GM12878 (cell line): ENCODE data around the gene SUN5. TPM values are rescaled to one million over a fixed set of nuclear protein-coding genes. Genes with fewer than 3 reads are reported as not detected.

ENCODE experiments used
- ATAC-seq: fragments of 200-7000 bp; cut with Tn5 transposase; 3 replicates; pipeline ENCODE4 v1.9.1; 2020; ENCODE audit warnings: mild to moderate bottlenecking, moderate library complexity
- BruUV-seq: library from RNA; stranded (reverse); fragments of 400-500 nt; replicated peaks from 2 replicates; lab custom pipeline; 2021; lab: Mats Ljungman, UMichigan
- CTCF ChIA-PET: fragments of 300-600 bp; sonication (Branson Sonifier 250); formaldehyde crosslinking; extraction: SDS; loops from one replicate; lab custom pipeline; 2021; ENCODE audit warnings: inconsistent platforms; lab: Yijun Ruan, JAX
- POLR2A ChIA-PET: fragments of 350-600 bp; formaldehyde crosslinking; extraction: SDS; loops from one replicate; lab custom pipeline; 2021; ENCODE audit warnings: inconsistent platforms; lab: Charles Lee
- RAD21 ChIA-PET: fragments of 300-600 bp; sonication (Branson Sonifier 250); formaldehyde crosslinking; loops from one replicate; lab custom pipeline; 2023; ENCODE audit warnings: antibody characterized with exemption; ENCODE audit not compliant: unreplicated experiment; lab: Charles Lee
- SMC1A ChIA-PET: fragments of 300-600 bp; sonication (Branson Sonifier 250); formaldehyde crosslinking; loops from one replicate; lab custom pipeline; 2023; ENCODE audit not compliant: unreplicated experiment, uncharacterized antibody; lab: Charles Lee
- DNase-seq: peaks from one replicate; pipeline ENCODE4 v3.0.0-alpha.2; 2011; ENCODE audit warnings: low read depth, low spot score
- FAIRE-seq: peaks from 3 replicates; lab custom pipeline; 2011; peaks lifted over from hg19 to GRCh38; lab: Jason Lieb, UNC
- H2AFZ ChIP-seq: 2 replicates; pipeline ENCODE4 v1.6.0; 2011; ENCODE audit warnings: low read depth, low read length, control low read depth; ENCODE audit not compliant: control insufficient read depth
- H3K27ac ChIP-seq: 2 replicates; pipeline ENCODE4 v1.5.1; 2011; ENCODE audit warnings: control low read depth; ENCODE audit not compliant: control insufficient read depth, insufficient read depth
- H3K27me3 ChIP-seq, 2 experiments: replicated peaks in 1 of 2; 2 replicates each; pipeline versions ENCODE4 v1.6.0 to v1.6.1; 2011; ENCODE audit warnings: low read length in 1 of 2; ENCODE audit not compliant: control insufficient read depth in 2 of 2, insufficient read depth in 2 of 2
- H3K36me3 ChIP-seq, 2 experiments: 2 replicates each; pipeline ENCODE4 v1.5.1; 2011; ENCODE audit warnings: low read length in 1 of 2; ENCODE audit not compliant: control insufficient read depth in 2 of 2, insufficient read depth in 2 of 2
- H3K4me1 ChIP-seq: 2 replicates; pipeline ENCODE4 v1.6.1; 2011; ENCODE audit warnings: mild to moderate bottlenecking, low read length, moderate library complexity, mixed read lengths; ENCODE audit not compliant: control insufficient read depth, insufficient read depth
- H3K4me2 ChIP-seq: 2 replicates; pipeline ENCODE4 v1.6.0; 2011; ENCODE audit warnings: control low read depth; ENCODE audit not compliant: control insufficient read depth, insufficient read depth
- H3K4me3 ChIP-seq: fragments of 200-600 bp; sonication (generic); 2 replicates; pipeline ENCODE4 v1.5.1; 2016
- H3K79me2 ChIP-seq: 2 replicates; pipeline ENCODE4 v1.6.0; 2011; ENCODE audit warnings: low read length; ENCODE audit not compliant: control insufficient read depth, insufficient read depth
- H3K9ac ChIP-seq: 2 replicates; pipeline ENCODE4 v1.8.0; 2011; ENCODE audit warnings: low read length, control low read depth, mixed read lengths; ENCODE audit not compliant: control insufficient read depth, insufficient read depth
- H3K9me3 ChIP-seq: replicated peaks from 3 replicates; pipeline ENCODE4 v1.5.1; 2011; ENCODE audit warnings: mild to moderate bottlenecking, low read length; ENCODE audit not compliant: control insufficient read depth, insufficient read depth
- H4K20me1 ChIP-seq: 2 replicates; pipeline ENCODE4 v1.6.0; 2011; ENCODE audit not compliant: control insufficient read depth, insufficient read depth
- ASH2L ChIP-seq: fragments of 300-600, 200-600 bp; sonication (generic); IDR thresholded peaks from 2 replicates; pipeline ENCODE4 v1.6.1; 2017; ENCODE audit warnings: low read depth, mild to moderate bottlenecking, borderline replicate concordance
- HDAC6 ChIP-seq: fragments of 200-600 bp; sonication (generic); IDR thresholded peaks from one replicate; pipeline ENCODE4 v1.8.0; 2017; ENCODE audit warnings: antibody characterized with exemption; ENCODE audit not compliant: unreplicated experiment
- HDGF ChIP-seq: fragments of 450-650 bp; IDR thresholded peaks from 2 replicates; pipeline ENCODE4 v1.6.1; 2016; ENCODE audit warnings: antibody characterized with exemption
- HSF1 ChIP-seq: fragments of 150-350 bp; IDR thresholded peaks from 2 replicates; pipeline ENCODE4 v1.6.1; 2014; ENCODE audit warnings: mild to moderate bottlenecking, low read depth, low read length
- IRF3 ChIP-seq: fragments of 450-650 bp; IDR thresholded peaks from 2 replicates; pipeline ENCODE4 v1.6.1; 2014; ENCODE audit warnings: mild to moderate bottlenecking
- RB1 ChIP-seq: fragments of 450-650 bp; formaldehyde crosslinking; IDR thresholded peaks from 2 replicates; pipeline ENCODE4 v1.6.1; 2017; ENCODE audit warnings: mild to moderate bottlenecking, borderline replicate concordance
- SP1 ChIP-seq: IDR thresholded peaks from one replicate; pipeline ENCODE4 v1.6.1; 2011; ENCODE audit warnings: low read depth, low read length
- ZNF217 ChIP-seq: fragments of 450-650 bp; IDR thresholded peaks from 2 replicates; pipeline ENCODE4 v1.6.1; 2017; ENCODE audit warnings: antibody characterized with exemption, mild to moderate bottlenecking
- WGBS: methylation state at CpG from one replicate; pipeline ENCODE4 v1.1.6; 2016; ENCODE audit warnings: low lambda C conversion rate; ENCODE audit not compliant: insufficient replicate concordance, insufficient coverage; ENCODE audit errors: missing lambda C conversion rate; 5-methylcytosine and 5-hydroxymethylcytosine counted together
- in situ Hi-C: fragments of 300-500 bp; cut with MboI; formaldehyde crosslinking; loops from 9 replicates; pipeline ENCODE4 v1.14.3; 2018; ENCODE audit warnings: mixed read lengths
- intact Hi-C: fragments of 100-400 bp; cut with micrococcal nuclease; formaldehyde crosslinking; loops from one replicate; pipeline ENCODE4 v1.14.2; 2022; ENCODE audit not compliant: unreplicated experiment
- polyA plus RNA-seq, 11 experiments: library from polyadenylated mRNA; depleted of rRNA in 4 of 11; unstranded in 6 of 11; stranded (reverse) in 5 of 11; fragments of >200 nt; fragmentation: Nextera tagmentation in 4 of 11; fragmentation: Illumina TruSeq in 1 of 11; extraction: Ambion mirVana in 4 of 11; extraction: Trizol in 1 of 11; gene quantifications; 1 replicate in 1 of 11; 2 replicates in 10 of 11; pipeline versions ENCODE4 v1.2.1 to v1.2.3, GENCODE V29; 2011 to 2016; ENCODE audit warnings: inconsistent platforms in 2 of 11, missing spikeins in 2 of 11, low read depth in 1 of 11
- total RNA-seq, 4 experiments: library from RNA; depleted of rRNA in 3 of 4; stranded (reverse); fragments of >200 nt in 3 of 4; fragmentation: Illumina TruSeq in 1 of 4; extraction: Trizol in 1 of 4; gene quantifications; 2 replicates each; pipeline versions ENCODE4 v1.2.1 to v1.2.3, GENCODE V29; 2013 to 2021

Gene SUN5
- total and polyA plus RNA-seq, 10 of the 15 experiments (the other 5 are each of a cell fraction or from before 2014, with no cell fraction given) = not detected

GRCh38 chr20:33026779-33027759 lies 22.8 kb upstream of the SUN5 start:
- WGBS = 16% methylated on average over 10 of the region's 10 CpGs
- FAIRE-seq (no peak), DNase-seq (no peak), ATAC-seq (no peak)
- no peaks in the 10 kb centered on the region for H3K36me3 ChIP-seq
- peaks cover 3% of the 10 kb centered on the region for H3K4me1 ChIP-seq
- H3K4me3 ChIP-seq = no peak overlapping the region
- no peak overlapping the region for H3K9ac ChIP-seq
- H3K79me2 ChIP-seq = no peaks in the 10 kb centered on the region
- in situ Hi-C loops = no loop called here
- ChIA-PET CTCF (no interaction called here), RAD21 (no interaction called here)
- H2AFZ ChIP-seq = no peak overlapping the region
- H3K27ac ChIP-seq = no peak overlapping the region
- no peaks in the 10 kb centered on the region for H3K9me3 ChIP-seq
- H3K27me3 ChIP-seq = peaks cover 0 to 1% of the 10 kb centered on the region in 2 experiments; a peak in 1 of 4 replicates
- no peak for TF ChIP-seq IRF3
- TF ChIP-seq HSF1 = no peak
- no peak for TF ChIP-seq HDAC6
- no peak for TF ChIP-seq RB1
- no peak for TF ChIP-seq ZNF217
- TF ChIP-seq ASH2L = no peak
- no peak for TF ChIP-seq HDGF
- no peak for TF ChIP-seq SP1
- TF ChIP-seq, all 136 proteins: peak for 0
- intact Hi-C loops = no loop called here
- no TSS peak for BruUV-seq
- SMC1A ChIA-PET = no interaction called here
- H4K20me1 ChIP-seq = no peaks in the 10 kb centered on the region
- POLR2A ChIA-PET = no interaction called here
- H3K4me2 ChIP-seq = no peak overlapping the region
